DOHH2 (cell line): ENCODE data around the gene ANKRD34A.

ENCODE experiments used
- H3F3A ChIP-seq: fragments of 200-600 bp; sonication (generic), shearing (Covaris generic); 2 replicates; pipeline ENCODE4 v1.6.0; 2016; ENCODE audit warnings: antibody characterized with exemption, mild to moderate bottlenecking; ENCODE audit not compliant: control insufficient read depth, insufficient read depth
- H3K27ac ChIP-seq: fragments of 200-600 bp; sonication (generic); 2 replicates; pipeline ENCODE4 v1.5.1; 2014; ENCODE audit warnings: low read depth, mild to moderate bottlenecking, low read length, moderate library complexity
- H3K27me3 ChIP-seq: fragments of 200-600 bp; sonication (generic); 2 replicates; pipeline ENCODE4 v1.6.1; 2014; ENCODE audit warnings: mild to moderate bottlenecking, low read length, mixed read lengths; ENCODE audit not compliant: control insufficient read depth
- H3K36me3 ChIP-seq: fragments of 200-600 bp; sonication (generic); 2 replicates; pipeline ENCODE4 v1.6.1; 2014; ENCODE audit warnings: mild to moderate bottlenecking, low read length, moderate library complexity, mixed read lengths; ENCODE audit not compliant: control insufficient read depth
- H3K4me1 ChIP-seq: fragments of 200-600 bp; sonication (generic); 2 replicates; pipeline ENCODE4 v1.6.1; 2014; ENCODE audit warnings: mild to moderate bottlenecking, low read length, mixed read lengths; ENCODE audit not compliant: control insufficient read depth
- H3K4me2 ChIP-seq: fragments of 200-600 bp; sonication (generic); 2 replicates; pipeline ENCODE4 v1.6.0; 2014; ENCODE audit warnings: mild to moderate bottlenecking, low read length, moderate library complexity
- H3K4me3 ChIP-seq: fragments of 200-600 bp; sonication (generic); 2 replicates; pipeline ENCODE4 v1.5.1; 2014; ENCODE audit warnings: mild to moderate bottlenecking, low read length, mixed read lengths
- H3K79me2 ChIP-seq: fragments of 200-600 bp; sonication (generic); 2 replicates; pipeline ENCODE4 v1.6.1; 2014; ENCODE audit warnings: mild to moderate bottlenecking, low read length, mixed read lengths; ENCODE audit not compliant: control insufficient read depth
- H3K9me2 ChIP-seq: fragments of 200-600 bp; sonication (generic); replicated peaks from 2 replicates; pipeline ENCODE4 v1.6.1; 2014; ENCODE audit warnings: mild to moderate bottlenecking, low read length, mixed read lengths; ENCODE audit not compliant: control insufficient read depth
- H3K9me3 ChIP-seq: fragments of 200-600 bp; sonication (generic); 2 replicates; pipeline ENCODE4 v1.6.1; 2014; ENCODE audit warnings: antibody characterized with exemption, low read length, mixed read lengths; ENCODE audit not compliant: control insufficient read depth, insufficient read depth
- H4K20me1 ChIP-seq: fragments of 200-600 bp; sonication (generic); 2 replicates; pipeline ENCODE4 v1.6.0; 2014; ENCODE audit warnings: low read depth, mild to moderate bottlenecking, antibody characterized with exemption, low read length, moderate library complexity; ENCODE audit not compliant: control insufficient read depth, insufficient read depth
- EZH2phosphoT487 ChIP-seq: fragments of 200-600 bp; sonication (generic); IDR thresholded peaks from 2 replicates; pipeline ENCODE4 v1.6.1; 2017; ENCODE audit warnings: borderline replicate concordance, mild to moderate bottlenecking, antibody characterized with exemption, low read length, moderate library complexity, mixed read lengths
- TF ChIP-seq, protein P1 (sequence below): fragments of 200-600 bp; sonication (generic); IDR thresholded peaks from one replicate; pipeline ENCODE4 v1.5.1; 2014; ENCODE audit warnings: antibody characterized with exemption, mild to moderate bottlenecking, low read depth, low read length; ENCODE audit not compliant: poor library complexity, severe bottlenecking

Gene ANKRD34A

DNA sequence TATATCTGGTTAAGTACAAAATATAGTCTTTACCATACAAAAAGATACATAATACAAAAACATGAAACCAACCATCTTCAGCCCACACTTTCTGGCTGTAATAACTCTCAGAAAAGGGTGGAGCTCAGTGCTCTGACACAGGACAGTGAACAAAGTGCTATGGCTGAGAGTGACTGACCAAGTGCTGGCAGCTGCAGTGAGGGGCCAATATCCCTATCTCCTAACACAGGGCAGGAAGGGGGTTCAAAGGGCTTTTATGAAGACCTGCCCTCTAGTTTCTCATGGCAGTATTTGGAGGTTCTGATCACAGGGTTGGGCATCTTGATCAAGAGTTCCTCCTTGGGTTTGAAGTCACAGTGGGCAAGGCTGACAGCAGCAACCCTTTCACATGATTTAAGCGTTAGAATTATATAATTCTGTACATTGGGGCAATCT, 28.1 kb upstream of the ANKRD34A start:
- no peaks in the 10 kb centered on the region for H3K9me3 ChIP-seq
- H3F3A ChIP-seq: peaks cover 61% of the 10 kb centered on the region
- TF ChIP-seq, protein P1, sequence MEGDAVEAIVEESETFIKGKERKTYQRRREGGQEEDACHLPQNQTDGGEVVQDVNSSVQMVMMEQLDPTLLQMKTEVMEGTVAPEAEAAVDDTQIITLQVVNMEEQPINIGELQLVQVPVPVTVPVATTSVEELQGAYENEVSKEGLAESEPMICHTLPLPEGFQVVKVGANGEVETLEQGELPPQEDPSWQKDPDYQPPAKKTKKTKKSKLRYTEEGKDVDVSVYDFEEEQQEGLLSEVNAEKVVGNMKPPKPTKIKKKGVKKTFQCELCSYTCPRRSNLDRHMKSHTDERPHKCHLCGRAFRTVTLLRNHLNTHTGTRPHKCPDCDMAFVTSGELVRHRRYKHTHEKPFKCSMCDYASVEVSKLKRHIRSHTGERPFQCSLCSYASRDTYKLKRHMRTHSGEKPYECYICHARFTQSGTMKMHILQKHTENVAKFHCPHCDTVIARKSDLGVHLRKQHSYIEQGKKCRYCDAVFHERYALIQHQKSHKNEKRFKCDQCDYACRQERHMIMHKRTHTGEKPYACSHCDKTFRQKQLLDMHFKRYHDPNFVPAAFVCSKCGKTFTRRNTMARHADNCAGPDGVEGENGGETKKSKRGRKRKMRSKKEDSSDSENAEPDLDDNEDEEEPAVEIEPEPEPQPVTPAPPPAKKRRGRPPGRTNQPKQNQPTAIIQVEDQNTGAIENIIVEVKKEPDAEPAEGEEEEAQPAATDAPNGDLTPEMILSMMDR: no peak
- no peak for TF ChIP-seq EZH2phosphoT487
- H3K4me3 ChIP-seq: no peak overlapping the region
- H4K20me1 ChIP-seq: peaks cover 22% of the 10 kb centered on the region
- no peaks in the 10 kb centered on the region for H3K9me2 ChIP-seq
- H3K79me2 ChIP-seq: peaks cover 32% of the 10 kb centered on the region
- H3K36me3 ChIP-seq: peaks cover 43% of the 10 kb centered on the region
- no peak overlapping the region for H3K27ac ChIP-seq
- H3K4me2 ChIP-seq: peak overlapping the region; percentile 79; the same call in 1 of the 2 replicates
- H3K27me3 ChIP-seq: no peaks in the 10 kb centered on the region
- H3K4me1 ChIP-seq: peaks cover 51% of the 10 kb centered on the region

DNA sequence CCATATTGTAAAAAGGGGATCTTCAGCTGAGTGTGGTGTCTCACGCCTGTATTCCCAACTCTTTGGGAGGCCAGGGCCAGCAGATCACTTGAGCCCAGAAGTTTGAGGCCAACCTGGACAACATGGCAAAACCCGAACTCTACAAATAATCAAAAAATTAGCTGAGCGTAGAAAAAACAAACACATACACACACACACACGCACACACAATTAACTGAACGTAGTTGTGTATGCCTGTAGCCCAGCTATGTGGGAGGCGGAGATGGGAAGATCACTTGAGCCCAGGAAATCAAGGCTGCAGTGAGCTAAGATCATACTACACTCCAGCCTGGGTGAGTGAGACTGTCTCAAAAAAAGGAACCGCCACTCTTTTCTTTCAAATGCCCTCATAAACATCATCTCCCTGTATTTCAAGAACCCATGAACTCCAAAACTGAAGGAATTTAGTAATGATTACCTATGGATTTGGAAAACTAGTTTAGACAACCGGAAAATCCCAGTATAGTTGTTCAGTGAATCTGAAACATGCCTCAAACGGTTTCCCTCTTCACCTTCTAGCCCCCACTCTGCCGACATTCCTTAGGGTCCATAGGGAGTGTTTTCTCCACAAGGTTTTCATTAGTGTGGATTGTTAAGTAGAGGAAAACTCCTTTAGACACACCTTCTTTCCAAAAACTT, 27.5 kb upstream of the ANKRD34A start:
- Histone ChIP-seq H3K4me1 (peaks cover 44% of the 10 kb centered on the region), H3K27ac (peak overlapping the region; percentile 13; the same call in 1 of the 2 replicates), H3F3A (peaks cover 57% of the 10 kb centered on the region)

DNA sequence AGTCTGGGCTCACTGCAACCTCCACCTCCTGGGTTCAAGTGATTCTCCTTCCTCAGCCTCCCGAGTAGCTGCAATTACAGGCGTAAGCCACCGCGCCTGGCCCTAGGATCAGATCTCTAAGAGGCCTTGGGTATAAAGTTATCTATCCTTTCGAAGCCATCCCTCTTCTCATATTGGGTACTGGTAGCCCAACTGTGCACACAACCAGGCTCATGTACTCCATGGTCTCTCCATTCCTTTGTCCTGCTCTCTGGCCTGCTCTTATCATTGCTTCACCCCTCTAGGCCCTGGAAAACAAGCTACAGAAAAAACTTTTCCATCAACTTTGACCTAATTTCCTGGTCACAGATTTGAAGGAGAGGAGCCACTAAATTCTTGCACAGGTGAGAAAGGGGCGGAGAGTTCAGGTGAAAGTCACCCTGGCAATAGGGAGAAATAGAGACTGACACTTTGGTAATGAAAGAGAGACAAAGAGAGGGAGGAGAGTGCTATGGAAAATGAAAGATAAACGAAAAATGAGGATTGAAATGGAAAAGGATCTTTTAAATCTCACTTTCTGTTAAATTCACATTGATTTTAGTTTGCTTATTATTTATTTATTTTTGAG, 26.0 kb upstream of the ANKRD34A start:
- Histone ChIP-seq H3K36me3 (peaks cover 34% of the 10 kb centered on the region), H3K4me2 (no peak overlapping the region), H3K27me3 (no peaks in the 10 kb centered on the region), H3K79me2 (peaks cover 18% of the 10 kb centered on the region), H4K20me1 (peaks cover 14% of the 10 kb centered on the region), H3K9me3 (no peaks in the 10 kb centered on the region), H3K4me3 (no peak overlapping the region), H3K4me1 (peaks cover 46% of the 10 kb centered on the region), H3K9me2 (no peaks in the 10 kb centered on the region), H3K27ac (no peak overlapping the region), H3F3A (peaks cover 52% of the 10 kb centered on the region)
- TF ChIP-seq EZH2phosphoT487: no peak
- TF ChIP-seq, protein P1: no peak

More for the DNA sequence above, 27.5 kb upstream of the ANKRD34A start:
- peaks cover 22% of the 10 kb centered on the region for H4K20me1 ChIP-seq
- peaks cover 43% of the 10 kb centered on the region for H3K36me3 ChIP-seq
- TF ChIP-seq, protein P1: no peak
- no peak for TF ChIP-seq EZH2phosphoT487
- H3K4me2 ChIP-seq: no peak overlapping the region
- H3K4me3 ChIP-seq: no peak overlapping the region
- H3K79me2 ChIP-seq: peaks cover 30% of the 10 kb centered on the region
- H3K9me2 ChIP-seq: no peaks in the 10 kb centered on the region
- no peaks in the 10 kb centered on the region for H3K27me3 ChIP-seq
- no peaks in the 10 kb centered on the region for H3K9me3 ChIP-seq
